Renal cortical epithelial cell (primary cell): Measurements from ENCODE around the gene CHPT1. TPM values are rescaled to one million over a fixed set of nuclear protein-coding genes. Genes with fewer than 3 reads are reported as not detected.

Experiments used
- DNase-seq: peaks from one replicate; pipeline ENCODE4 v3.0.0-alpha.2; 2011; ENCODE audit warnings: low read depth
- total RNA-seq: library from RNA; depleted of rRNA; stranded (reverse); fragments of >200 nt; gene quantifications from 2 replicates; pipeline ENCODE4 v1.2.3, GENCODE V29; 2014

Gene CHPT1
- total RNA-seq, 1 donor from 2014 or later = 76.1 TPM

- no peak for DNase-seq
Observed at GRCh38 chr12:101763246-101763931, 65.9 kb downstream of the CHPT1 start.

- DNase-seq = no peak
Observed at GRCh38 chr12:101764051-101764792, 66.8 kb downstream of the CHPT1 start.

GRCh38 chr12:101767537-101767936, 70.1 kb downstream of the CHPT1 start:
- no peak for DNase-seq

- no peak for DNase-seq
Observed at GRCh38 chr12:101768781-101769180, 71.3 kb downstream of the CHPT1 start.

- DNase-seq = no peak
Observed at GRCh38 chr12:101769865-101770264, 72.4 kb downstream of the CHPT1 start.

GRCh38 chr12:101772012-101772775, 74.8 kb downstream of the CHPT1 start:
- DNase-seq = no peak

GRCh38 chr12:101773650-101774162, 76.3 kb downstream of the CHPT1 start:
- DNase-seq = peak; percentile 54

- DNase-seq = no peak
Observed at GRCh38 chr12:101775816-101776215, 78.4 kb downstream of the CHPT1 start.

- DNase-seq = no peak
Observed at GRCh38 chr12:101777485-101777884, 80.0 kb downstream of the CHPT1 start.

GRCh38 chr12:101777978-101778377, 80.5 kb downstream of the CHPT1 start:
- no peak for DNase-seq

Other genes with a start within 250 kb of the CHPT1 start
- not detected in 2 replicates for gene SPIC, start 222.3 kb upstream of the CHPT1 start, total RNA-seq
- not detected in 2 replicates for gene MYBPC1, start 102.7 kb upstream of the CHPT1 start, total RNA-seq
- 0.15 TPM in 1 of 2 replicates, not detected in the other for gene SYCP3, start 41.8 kb downstream of the CHPT1 start, total RNA-seq
- 41.5 and 74.2 TPM in 2 replicates for gene GNPTAB, start 133.3 kb downstream of the CHPT1 start, total RNA-seq
- gene DRAM1, start 179.9 kb downstream of the CHPT1 start, total RNA-seq = 95.3 and 131 TPM in 2 replicates